ENCODE measurements around the gene SUMO4.
"Not testable (repeated sequence)": the region's sequence is repeated elsewhere in the genome, so short reads cannot be mapped to it uniquely, and the experiment has no call there.

SUMO4 gene

GRCh38 chr6:149435919-149436586 lies 36.0 kb downstream of the SUMO4 start:
- no peak for DNase-seq

GRCh38 chr6:149436647-149437046 lies 36.6 kb downstream of the SUMO4 start:
- DNase-seq, result no peak

- no peak for DNase-seq
These were observed 37.1 kb downstream of the SUMO4 start for GRCh38 chr6:149437212-149437611.

DNA sequence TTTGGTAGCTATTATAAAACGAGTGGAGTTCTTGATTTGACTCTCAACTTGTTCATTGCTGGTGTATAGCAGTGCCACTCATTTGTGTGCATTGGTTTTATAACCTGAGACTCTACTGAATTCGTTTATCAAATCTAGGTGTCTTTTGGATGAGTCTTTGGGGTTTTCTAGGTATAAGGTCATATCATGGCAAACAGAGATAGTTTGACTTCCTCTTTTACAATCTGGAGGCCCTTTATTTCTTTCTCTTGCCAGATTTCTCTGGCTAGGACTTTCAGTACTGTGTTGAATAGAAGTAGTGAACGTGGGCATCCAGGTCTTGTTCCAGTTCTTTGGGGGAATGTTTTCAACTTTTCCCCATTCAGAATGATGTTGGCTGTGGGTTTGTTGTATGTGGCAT lies 38.8 kb downstream of the SUMO4 start:
- no peak for DNase-seq

GRCh38 chr6:149439626-149440025 lies 39.6 kb downstream of the SUMO4 start:
- DNase-seq, result no peak

GRCh38 chr6:149440735-149441671 lies 40.9 kb downstream of the SUMO4 start:
- DNase-seq, result no peak

GRCh38 chr6:149441740-149442139 lies 41.7 kb downstream of the SUMO4 start:
- no peak for DNase-seq

DNA sequence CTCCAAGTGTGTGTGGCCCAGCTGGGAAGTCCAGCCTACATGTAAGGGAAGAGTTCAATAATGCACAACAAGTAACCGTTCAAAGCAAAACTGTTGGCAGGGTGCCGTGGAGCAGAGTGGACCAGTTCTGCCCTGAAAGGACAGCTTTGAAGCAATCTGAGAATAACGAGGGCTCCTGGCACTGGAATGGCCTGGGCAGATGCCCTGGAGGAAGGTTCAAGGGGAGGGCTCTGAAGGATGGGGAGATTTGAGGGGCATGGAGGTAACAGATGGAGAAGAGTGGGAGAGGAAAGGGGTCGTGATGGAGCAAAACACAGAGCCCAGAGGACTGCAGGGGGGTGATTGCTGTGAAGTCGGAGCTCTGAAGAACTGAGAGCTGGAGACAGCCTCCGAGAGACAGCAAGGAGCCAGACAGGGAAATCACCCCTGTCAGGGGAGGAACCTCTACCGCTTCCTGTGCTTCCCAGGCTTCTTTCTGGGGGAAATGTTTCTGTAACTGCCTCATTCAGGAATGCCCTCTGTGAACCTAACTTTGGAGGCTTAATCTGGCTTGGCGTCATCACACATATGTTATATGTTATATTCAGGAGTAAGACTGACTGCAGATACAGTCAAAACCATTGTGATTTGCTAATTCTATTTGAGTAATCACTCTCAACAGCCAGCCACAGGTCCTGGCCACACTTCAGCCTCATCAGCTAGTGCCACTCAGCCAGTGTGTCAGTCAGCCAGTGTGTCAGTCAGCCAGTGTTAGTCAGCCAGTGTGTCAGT lies 43.5 kb downstream of the SUMO4 start:
- DNase-seq, result no peak

- not testable (repeated sequence) for DNase-seq
These were observed 44.5 kb downstream of the SUMO4 start for GRCh38 chr6:149444360-149445094.

GRCh38 chr6:149445095-149445466 lies 45.0 kb downstream of the SUMO4 start:
- no peak for DNase-seq

DNA sequence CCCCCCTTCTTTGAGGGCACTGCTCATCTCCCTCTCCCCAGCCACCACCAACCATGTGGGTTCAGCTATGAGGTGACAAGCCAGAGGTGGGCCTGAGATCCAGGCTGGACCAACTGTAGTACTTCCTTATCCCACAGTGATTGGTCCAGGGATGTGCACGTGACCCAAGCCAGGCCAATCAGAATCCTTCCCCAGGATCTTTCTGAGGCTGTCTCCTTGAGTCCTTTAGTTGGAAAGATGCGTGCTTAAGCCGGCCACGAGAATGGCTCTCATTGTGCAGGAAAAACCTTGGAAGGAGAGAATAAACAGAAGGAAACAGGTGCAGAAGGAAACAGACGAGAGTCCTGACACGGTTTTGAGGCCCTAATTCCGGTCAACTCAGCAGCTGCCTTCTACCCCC lies 45.5 kb downstream of the SUMO4 start:
- no peak for DNase-seq

DNA sequence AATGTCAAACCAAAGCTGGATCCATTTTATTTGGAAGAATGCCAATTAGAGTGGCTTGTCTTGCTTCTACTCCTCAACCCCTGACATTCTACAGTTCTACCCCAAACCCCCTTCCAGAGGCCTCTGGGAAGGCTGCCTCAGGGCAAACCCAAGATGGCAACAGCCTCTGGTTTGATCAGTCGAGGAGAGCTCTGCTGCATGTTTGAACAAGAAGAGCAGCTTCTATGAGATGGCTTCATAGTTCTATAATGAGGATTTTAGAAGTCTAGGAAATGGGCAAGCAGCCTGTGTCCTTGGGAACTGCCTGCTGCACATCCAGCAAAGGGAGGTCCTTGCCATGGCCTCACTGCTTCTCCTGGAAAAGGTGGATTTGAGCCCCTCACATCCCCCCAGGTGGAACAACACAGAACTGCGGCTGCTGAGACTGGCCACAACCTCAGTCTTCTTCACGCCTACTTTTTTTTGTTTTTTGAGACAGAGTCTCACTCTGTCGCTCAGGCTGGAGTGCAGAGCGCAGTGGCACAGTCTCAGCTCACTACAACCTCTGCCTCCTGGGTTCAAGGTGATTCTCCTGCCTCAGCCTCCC lies 46.8 kb downstream of the SUMO4 start:
- DNase-seq, result no peak

DNA sequence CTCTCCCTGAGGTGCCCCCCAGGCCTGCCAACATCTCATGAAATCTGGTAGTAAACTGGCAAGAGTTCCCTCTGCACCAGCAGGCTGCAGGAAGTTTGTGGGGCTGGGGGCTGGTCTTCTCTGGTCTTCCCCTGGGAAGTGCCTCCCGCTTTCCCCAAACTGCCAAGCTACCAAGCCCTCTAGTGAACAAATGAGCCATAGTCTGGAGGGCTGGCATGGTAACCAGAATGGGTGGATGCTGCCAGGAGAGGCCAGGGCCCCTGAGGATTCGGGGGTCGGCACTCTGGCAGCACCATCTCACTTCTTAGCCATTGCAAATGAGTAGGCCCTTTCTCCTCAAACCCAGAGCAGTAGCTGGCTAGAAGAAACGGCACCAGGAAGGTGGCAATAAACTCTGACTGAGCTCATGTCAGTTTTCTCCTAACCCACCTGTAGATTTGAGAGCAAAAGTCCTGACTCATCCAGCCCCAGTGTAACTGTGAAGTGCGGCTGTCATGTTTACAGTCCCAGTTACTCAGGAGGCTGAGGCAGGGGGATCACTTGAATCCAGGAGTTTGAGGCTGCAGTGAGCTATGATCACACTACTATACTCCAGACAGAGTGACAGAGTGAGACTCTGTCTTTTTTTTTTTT lies 48.9 kb downstream of the SUMO4 start:
- no peak for DNase-seq

- no peak for DNase-seq
These were observed 50.0 kb downstream of the SUMO4 start for GRCh38 chr6:149449831-149450678.

Data from NCI-H774 (cell line).